GM13976 (cell line): ENCODE measurements around the gene AMIGO1.

Experiments used
- DNase-seq: peaks from one replicate; pipeline ENCODE4 v3.0.0; 2012; ENCODE audit warnings: low spot score
- CTCF ChIP-seq: IDR thresholded peaks from 2 replicates; pipeline ENCODE4 v1.5.1; 2012; ENCODE audit warnings: borderline replicate concordance, mild to moderate bottlenecking; ENCODE audit not compliant: insufficient read depth; ENCODE audit errors: extremely low read depth, missing control alignments, control extremely low read depth
- in situ Hi-C: fragments of 300-500 bp; cut with MboI; formaldehyde crosslinking; loops from one replicate; pipeline ENCODE4 v1.12.0; 2022; ENCODE audit warnings: low sequenced_read_pairs, mixed read lengths, inconsistent platforms; ENCODE audit not compliant: unreplicated experiment

AMIGO1 gene

DNA sequence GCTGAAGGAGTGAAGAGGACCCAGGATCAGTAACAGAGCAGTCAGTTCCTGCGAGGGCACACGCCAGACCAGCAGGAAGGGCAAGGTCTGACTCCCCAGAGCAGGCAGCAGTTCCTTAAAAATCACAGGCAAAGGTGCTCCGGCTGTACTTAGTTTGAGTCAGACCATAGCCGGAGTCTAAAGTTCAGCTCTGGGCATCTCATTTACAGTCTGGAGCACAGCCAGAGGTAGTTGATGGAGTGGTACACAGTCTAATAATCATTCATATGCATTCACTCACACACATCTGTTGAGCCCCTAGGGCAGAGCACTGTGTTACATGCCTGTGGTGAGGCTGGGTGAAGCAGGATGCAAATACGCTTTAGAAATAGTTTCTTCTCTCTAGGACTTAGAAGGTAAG, 7.3 kb upstream of the AMIGO1 start:
- in situ Hi-C loops: no loop called here
- DNase-seq: no peak
- TF ChIP-seq CTCF: no peak

GRCh38 chr1:109514846-109515245, 5.3 kb upstream of the AMIGO1 start:
- TF ChIP-seq CTCF: no peak
- in situ Hi-C loops: no loop called here
- DNase-seq: no peak

- no peak for TF ChIP-seq CTCF
- no peak for DNase-seq
- in situ Hi-C loops: no loop called here
These were observed 3.7 kb upstream of the AMIGO1 start for GRCh38 chr1:109513110-109513710.

DNA sequence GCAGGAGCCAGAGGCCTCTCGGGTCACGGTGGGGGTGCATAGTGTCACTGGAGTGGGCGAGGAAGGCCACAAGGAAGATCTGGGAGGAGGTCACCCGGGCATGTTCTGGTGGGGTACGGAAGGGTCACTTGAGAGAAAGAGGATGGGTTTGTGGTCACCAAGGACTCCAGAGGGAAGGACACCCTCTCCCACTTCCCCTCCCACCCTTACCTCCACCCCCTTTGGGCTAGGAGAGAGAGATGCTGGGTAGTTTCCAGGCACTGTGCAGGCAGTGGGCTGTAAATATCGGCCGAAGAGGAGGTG, 703 bp downstream of the AMIGO1 start:
- in situ Hi-C loops: no loop called here
- DNase-seq: no peak
- no peak for TF ChIP-seq CTCF

- TF ChIP-seq CTCF: no peak
- in situ Hi-C loops: no loop called here
- DNase-seq: no peak
These were observed 1.3 kb downstream of the AMIGO1 start for GRCh38 chr1:109508001-109508872.

GRCh38 chr1:109504974-109505373, 4.6 kb downstream of the AMIGO1 start:
- no peak for TF ChIP-seq CTCF
- DNase-seq: no peak
- in situ Hi-C loops: no loop called here
